Omental fat pad (tissue), 4 donors: ENCODE data around the gene CITED4. TPM values are rescaled to one million over a fixed set of nuclear protein-coding genes. Genes with fewer than 3 reads are reported as not detected.
A peak's percentile ranks its signal among the peaks of the same experiment; 100 is the strongest.

Source experiments
- ATAC-seq: fragments of 150-250 bp; one replicate; pipeline ENCODE4 v1.9.1; 2016; ENCODE audit warnings: mild to moderate bottlenecking, moderate library complexity; ENCODE audit not compliant: low FRiP score
- DNase-seq: peaks from one replicate; pipeline ENCODE4 v3.0.0-alpha.2; 2019; ENCODE audit warnings: low spot score
- CTCF ChIP-seq, 3 donors: fragments of 450-650 bp; IDR thresholded peaks; one replicate each; pipeline ENCODE4 v1.5.1; 2016 to 2017; ENCODE audit warnings: antibody characterized with exemption in 3 of 3, mild to moderate bottlenecking in 3 of 3, moderate library complexity in 2 of 3
- total RNA-seq, 4 donors: library from RNA; depleted of rRNA; stranded (reverse); fragments of >200 nt; gene quantifications; one replicate each; pipeline ENCODE4 v1.1.0, GENCODE V29; 2016

Gene CITED4
- total RNA-seq, 4 donors from 2014 or later, result 5.8 to 21.6 (median 13.6) TPM

GRCh38 chr1:40877698-40878097 is 15.5 kb upstream of the CITED4 start:
- DNase-seq, result peak; percentile 40
- no peak for TF ChIP-seq CTCF (IDR thresholded peaks at IDR 0.05)
- ATAC-seq, result peak; percentile 76

- TF ChIP-seq CTCF (IDR thresholded peaks at IDR 0.05), result no peak
- ATAC-seq (no peak), DNase-seq (no peak)
Observed at GRCh38 chr1:40876891-40877290, 14.7 kb upstream of the CITED4 start.

GRCh38 chr1:40876436-40876761 is 14.2 kb upstream of the CITED4 start:
- no peak for TF ChIP-seq CTCF (IDR thresholded peaks at IDR 0.05)
- ATAC-seq (no peak), DNase-seq (no peak)

GRCh38 chr1:40873863-40874472 is 11.8 kb upstream of the CITED4 start:
- TF ChIP-seq CTCF (IDR thresholded peaks at IDR 0.05), result no peak
- DNase-seq, result no peak
- ATAC-seq, result no peak

GRCh38 chr1:40872276-40872675 is 10.1 kb upstream of the CITED4 start:
- no peak for DNase-seq
- no peak for TF ChIP-seq CTCF (IDR thresholded peaks at IDR 0.05)
- no peak for ATAC-seq

- DNase-seq, result no peak
- no peak for ATAC-seq
- no peak for TF ChIP-seq CTCF (IDR thresholded peaks at IDR 0.05)
Observed at GRCh38 chr1:40870135-40870728, 8.1 kb upstream of the CITED4 start.

GRCh38 chr1:40868051-40868723 is 6.0 kb upstream of the CITED4 start:
- DNase-seq, result no peak
- ATAC-seq, result peak; percentile 10

More at GRCh38 chr1:40868051-40868723, 6.0 kb upstream of the CITED4 start:
- TF ChIP-seq CTCF (IDR thresholded peaks at IDR 0.05), result no peak
